Measurements from ENCODE around the gene PDE4D.

DNA sequence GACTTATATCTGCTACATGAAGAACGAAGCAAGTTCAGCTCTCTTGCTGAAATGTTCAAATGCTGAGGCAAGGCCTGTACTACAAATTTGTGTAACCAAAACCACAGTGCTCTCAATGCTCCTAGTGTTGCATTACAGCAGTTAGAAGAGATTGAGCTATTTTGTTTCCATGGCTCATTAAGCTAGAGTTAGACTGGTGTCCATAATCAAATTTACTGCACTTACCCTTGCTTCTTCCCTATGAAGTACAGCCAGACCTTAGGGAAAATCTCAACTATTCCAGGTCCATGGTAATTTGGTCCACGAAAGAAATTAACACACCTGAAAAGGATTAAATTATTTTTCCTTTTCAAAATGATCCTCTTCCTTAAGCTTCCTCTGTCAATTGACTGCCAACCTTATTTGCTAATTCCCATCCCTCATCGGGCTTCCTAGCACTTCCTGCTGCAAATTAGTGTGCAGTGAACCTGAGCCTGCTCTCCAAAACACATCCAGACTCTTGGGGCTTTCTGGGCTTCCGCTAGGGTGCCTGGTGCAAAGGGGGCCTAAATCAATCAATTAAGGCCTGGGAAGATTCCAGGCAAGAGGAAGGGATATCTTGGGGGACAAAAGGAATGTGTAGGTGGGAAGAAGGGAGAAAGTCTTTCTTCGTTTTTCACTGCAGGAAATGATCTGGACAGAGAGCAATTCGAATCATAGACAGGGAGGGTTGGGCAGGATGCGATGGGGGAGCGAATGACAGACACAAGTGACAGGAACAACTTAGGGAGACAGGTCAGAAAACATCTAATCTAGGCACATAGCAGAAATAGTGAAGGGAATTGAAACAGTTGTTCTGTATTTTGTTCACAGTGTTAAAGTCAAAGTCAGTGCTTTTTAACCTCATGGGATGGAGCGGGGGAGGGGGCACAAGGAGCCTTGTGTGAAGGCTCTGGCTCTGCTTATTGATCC lies 768.2 kb downstream of the PDE4D start:
- TF ChIP-seq POLR2AphosphoS5 (IDR thresholded peaks at IDR 0.05; ENCODE audit: low read depth, low read length) (peak; percentile 81), TAF1 (IDR thresholded peaks at IDR 0.05; ENCODE audit: borderline replicate concordance, insufficient read depth, low read length) (0 out of 2 replicates have a peak, but pooled peaks have one; percentile 46), SIN3A (IDR thresholded peaks at IDR 0.05; ENCODE audit: borderline replicate concordance, insufficient read depth, low read length) (0 out of 2 replicates have a peak, but pooled peaks have one; percentile 57)
- TF ChIP-seq, protein P1, sequence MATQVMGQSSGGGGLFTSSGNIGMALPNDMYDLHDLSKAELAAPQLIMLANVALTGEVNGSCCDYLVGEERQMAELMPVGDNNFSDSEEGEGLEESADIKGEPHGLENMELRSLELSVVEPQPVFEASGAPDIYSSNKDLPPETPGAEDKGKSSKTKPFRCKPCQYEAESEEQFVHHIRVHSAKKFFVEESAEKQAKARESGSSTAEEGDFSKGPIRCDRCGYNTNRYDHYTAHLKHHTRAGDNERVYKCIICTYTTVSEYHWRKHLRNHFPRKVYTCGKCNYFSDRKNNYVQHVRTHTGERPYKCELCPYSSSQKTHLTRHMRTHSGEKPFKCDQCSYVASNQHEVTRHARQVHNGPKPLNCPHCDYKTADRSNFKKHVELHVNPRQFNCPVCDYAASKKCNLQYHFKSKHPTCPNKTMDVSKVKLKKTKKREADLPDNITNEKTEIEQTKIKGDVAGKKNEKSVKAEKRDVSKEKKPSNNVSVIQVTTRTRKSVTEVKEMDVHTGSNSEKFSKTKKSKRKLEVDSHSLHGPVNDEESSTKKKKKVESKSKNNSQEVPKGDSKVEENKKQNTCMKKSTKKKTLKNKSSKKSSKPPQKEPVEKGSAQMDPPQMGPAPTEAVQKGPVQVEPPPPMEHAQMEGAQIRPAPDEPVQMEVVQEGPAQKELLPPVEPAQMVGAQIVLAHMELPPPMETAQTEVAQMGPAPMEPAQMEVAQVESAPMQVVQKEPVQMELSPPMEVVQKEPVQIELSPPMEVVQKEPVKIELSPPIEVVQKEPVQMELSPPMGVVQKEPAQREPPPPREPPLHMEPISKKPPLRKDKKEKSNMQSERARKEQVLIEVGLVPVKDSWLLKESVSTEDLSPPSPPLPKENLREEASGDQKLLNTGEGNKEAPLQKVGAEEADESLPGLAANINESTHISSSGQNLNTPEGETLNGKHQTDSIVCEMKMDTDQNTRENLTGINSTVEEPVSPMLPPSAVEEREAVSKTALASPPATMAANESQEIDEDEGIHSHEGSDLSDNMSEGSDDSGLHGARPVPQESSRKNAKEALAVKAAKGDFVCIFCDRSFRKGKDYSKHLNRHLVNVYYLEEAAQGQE (IDR thresholded peaks at IDR 0.05; ENCODE audit: insufficient read depth in 1 of 2, low read depth in 2 of 2, low read length in 2 of 2), result peak in 1 of 2 experiments; percentile 68; a peak in 1 of 4 replicates
